NB4 (cell line): ENCODE measurements around the gene TMEM267.
"Not testable (repeated sequence)": the region's sequence is repeated elsewhere in the genome, so short reads cannot be mapped to it uniquely, and the experiment has no call there.

Experiments used
- DNase-seq: peaks from one replicate; pipeline ENCODE4 v3.0.0; 2010; ENCODE audit warnings: low read depth
- H3K4me3 ChIP-seq: one replicate; pipeline ENCODE4 v1.5.1; 2011; ENCODE audit warnings: mild to moderate bottlenecking, low read depth, low read length, moderate library complexity
- MYC ChIP-seq: IDR thresholded peaks from 2 replicates; pipeline ENCODE4 v1.6.1; 2011; ENCODE audit warnings: low read depth, low read length
- POLR2A ChIP-seq: IDR thresholded peaks from 2 replicates; pipeline ENCODE4 v1.6.1; 2011; ENCODE audit warnings: mild to moderate bottlenecking; ENCODE audit not compliant: insufficient read length; ENCODE audit errors: extremely low read depth
- TF ChIP-seq, protein P1 (sequence below): IDR thresholded peaks from one replicate; pipeline ENCODE4 v1.5.1; 2012; ENCODE audit warnings: low read depth, low read length
- TF ChIP-seq, protein P2 (sequence below): IDR thresholded peaks from 2 replicates; pipeline ENCODE4 v1.6.1; 2011; ENCODE audit warnings: low read depth, low read length

Gene TMEM267

DNA sequence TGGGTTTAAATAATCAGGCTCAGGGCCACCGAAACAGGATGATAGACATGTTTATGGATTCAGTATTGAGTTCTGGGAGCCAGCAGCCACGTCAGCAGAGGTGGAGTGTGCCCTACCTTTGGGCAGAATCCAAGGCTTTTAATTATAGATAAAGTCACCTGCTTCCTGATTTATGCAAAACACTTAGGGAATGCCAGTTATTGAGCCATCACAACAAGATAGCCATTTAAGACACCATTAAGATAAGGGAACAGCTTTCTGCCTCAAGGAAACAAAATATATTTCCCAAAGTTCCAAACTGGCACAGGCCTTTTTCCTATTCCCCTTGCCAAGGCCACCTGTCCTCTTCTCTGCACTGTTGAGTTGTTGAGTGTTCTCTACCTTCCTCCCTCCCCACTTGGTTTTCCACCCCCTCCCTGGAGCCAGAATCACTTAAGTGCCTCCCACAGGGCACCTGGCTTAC, 73.8 kb downstream of the TMEM267 start:
- no peak overlapping the region for H3K4me3 ChIP-seq
- DNase-seq, result no peak
- TF ChIP-seq POLR2A (no peak), MYC (no peak)
- TF ChIP-seq, protein P1, sequence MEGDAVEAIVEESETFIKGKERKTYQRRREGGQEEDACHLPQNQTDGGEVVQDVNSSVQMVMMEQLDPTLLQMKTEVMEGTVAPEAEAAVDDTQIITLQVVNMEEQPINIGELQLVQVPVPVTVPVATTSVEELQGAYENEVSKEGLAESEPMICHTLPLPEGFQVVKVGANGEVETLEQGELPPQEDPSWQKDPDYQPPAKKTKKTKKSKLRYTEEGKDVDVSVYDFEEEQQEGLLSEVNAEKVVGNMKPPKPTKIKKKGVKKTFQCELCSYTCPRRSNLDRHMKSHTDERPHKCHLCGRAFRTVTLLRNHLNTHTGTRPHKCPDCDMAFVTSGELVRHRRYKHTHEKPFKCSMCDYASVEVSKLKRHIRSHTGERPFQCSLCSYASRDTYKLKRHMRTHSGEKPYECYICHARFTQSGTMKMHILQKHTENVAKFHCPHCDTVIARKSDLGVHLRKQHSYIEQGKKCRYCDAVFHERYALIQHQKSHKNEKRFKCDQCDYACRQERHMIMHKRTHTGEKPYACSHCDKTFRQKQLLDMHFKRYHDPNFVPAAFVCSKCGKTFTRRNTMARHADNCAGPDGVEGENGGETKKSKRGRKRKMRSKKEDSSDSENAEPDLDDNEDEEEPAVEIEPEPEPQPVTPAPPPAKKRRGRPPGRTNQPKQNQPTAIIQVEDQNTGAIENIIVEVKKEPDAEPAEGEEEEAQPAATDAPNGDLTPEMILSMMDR, result no peak
- TF ChIP-seq, protein P2, sequence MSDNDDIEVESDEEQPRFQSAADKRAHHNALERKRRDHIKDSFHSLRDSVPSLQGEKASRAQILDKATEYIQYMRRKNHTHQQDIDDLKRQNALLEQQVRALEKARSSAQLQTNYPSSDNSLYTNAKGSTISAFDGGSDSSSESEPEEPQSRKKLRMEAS, result no peak

DNA sequence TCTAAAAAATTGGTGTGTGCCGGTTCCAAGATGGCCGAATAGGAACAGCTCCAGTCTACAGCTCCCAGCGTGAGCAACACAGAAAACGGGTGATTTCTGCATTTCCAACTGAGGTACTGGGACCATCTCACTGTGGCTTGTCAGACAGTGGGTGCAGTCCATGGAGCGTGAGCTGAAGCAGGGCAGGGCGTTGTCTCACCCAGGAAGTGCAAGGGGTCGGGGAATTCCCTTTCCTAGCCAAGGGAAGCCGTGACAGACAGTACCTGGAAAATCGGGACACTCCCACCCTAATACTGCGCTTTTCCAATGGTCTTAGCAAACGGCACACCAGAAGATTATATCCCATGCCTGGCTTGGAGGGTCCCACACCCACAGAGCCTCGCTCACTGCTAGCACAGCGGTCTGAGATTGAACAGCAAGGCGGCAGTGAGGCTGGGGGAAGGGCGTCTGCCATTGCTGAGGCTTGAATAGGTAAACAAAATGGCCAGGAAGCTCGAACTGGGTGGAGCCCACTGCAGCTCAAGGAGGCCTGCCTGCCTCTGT, 81.1 kb downstream of the TMEM267 start:
- not testable (repeated sequence) for H3K4me3 ChIP-seq, DNase-seq

DNA sequence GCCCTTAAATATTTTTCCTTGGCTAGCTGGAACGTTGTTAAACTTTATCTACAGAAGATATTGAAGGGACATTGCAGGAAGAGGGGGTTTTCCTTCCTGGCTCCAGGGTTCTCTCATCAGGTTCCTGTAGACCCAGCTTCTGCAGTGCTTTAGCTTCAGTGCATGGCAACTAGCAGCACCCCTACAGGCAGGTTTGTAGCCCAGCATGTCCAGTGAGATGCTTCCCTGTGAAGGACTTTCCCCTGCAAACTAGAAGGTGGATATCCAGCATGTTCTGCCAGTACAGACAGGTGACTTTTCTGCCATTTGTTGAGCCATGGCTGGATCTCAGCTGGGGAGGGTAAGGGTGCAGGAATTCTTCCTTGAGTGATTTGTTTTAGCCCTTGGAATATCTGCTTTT, 81.8 kb downstream of the TMEM267 start:
- TF ChIP-seq, protein P2, result no peak
- TF ChIP-seq, protein P1, result peak; percentile 24
- DNase-seq, result peak; percentile 17
- no peak overlapping the region for H3K4me3 ChIP-seq

DNA sequence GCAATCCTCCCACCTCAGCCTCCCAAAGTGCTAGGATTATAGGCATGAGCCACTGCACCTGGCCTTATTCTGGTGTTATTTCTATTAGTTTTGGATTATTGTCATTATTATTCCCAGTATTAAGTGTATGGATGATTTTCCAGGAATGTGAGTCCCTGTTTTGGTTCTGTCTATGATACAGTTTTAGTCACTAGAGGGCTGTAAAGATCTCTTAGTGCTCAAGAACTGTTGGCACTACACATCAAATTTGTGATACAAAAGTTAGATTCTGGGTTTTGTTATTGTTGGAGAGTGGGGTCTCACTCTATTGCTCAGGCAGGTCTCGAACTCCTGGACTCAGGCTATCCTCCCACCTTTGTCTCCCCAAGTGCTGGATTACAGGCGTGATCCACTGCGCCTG, 83.6 kb downstream of the TMEM267 start:
- TF ChIP-seq MYC (no peak), POLR2A (no peak)
- TF ChIP-seq, protein P1, result no peak
- TF ChIP-seq, protein P2, result no peak
- no peak for DNase-seq
- H3K4me3 ChIP-seq, result no peak overlapping the region

DNA sequence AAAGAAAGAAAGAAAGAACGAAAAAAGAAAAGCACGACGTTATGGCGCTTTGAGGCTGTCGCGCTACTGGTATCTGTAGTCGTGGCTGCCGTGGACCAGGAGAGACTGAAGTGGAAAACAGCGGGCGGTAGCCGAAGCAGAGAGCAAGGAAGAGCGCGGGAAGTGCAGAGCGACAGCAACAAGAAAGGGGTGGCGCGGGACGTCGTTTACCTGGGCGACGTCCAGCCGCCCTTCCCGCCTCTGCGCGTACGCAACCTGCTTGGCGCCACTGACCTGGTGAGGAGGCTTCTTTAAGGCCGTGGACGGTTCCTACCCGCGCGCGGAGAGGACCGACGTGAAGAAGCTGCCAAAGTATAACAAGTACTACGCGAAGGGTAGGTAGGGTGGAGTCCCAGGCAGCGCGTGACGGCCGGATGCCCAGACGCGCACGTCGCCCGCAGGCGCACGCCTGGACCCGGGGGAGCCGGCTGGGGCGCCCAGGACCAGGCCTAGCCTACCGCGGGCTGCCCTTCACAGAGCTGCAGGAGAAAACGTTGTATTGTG, 86.8 kb downstream of the TMEM267 start:
- no peak overlapping the region for H3K4me3 ChIP-seq
- TF ChIP-seq, protein P1, result no peak
- TF ChIP-seq MYC (no peak), POLR2A (no peak)
- TF ChIP-seq, protein P2, result no peak
- no peak for DNase-seq
